IMR-90 (cell line): ENCODE measurements around the gene XPC.

Source experiments
- BHLHE40 ChIP-seq: fragments of 150-350 bp; IDR thresholded peaks from 2 replicates; pipeline ENCODE4 v1.6.1; 2016; ENCODE audit warnings: mild to moderate bottlenecking, low read depth, low read length
- CTCF ChIP-seq: conservative IDR thresholded peaks from 2 replicates; pipeline ENCODE4 v1.5.1; 2012; ENCODE audit warnings: mild to moderate bottlenecking, low read depth, low read length, improper control_type of control experiment
- ELK1 ChIP-seq: fragments of 150-350 bp; IDR thresholded peaks from 2 replicates; pipeline ENCODE4 v1.6.1; 2016; ENCODE audit warnings: low read depth, mild to moderate bottlenecking, low read length, moderate library complexity, borderline replicate concordance
- FOS ChIP-seq: fragments of 150-350 bp; IDR thresholded peaks from 2 replicates; pipeline ENCODE4 v1.6.1; 2016; ENCODE audit warnings: low read depth, low read length
- MAFK ChIP-seq: IDR thresholded peaks from 2 replicates; pipeline ENCODE4 v1.6.1; 2012; ENCODE audit warnings: low read depth, low read length, improper control_type of control experiment
- MAZ ChIP-seq: IDR thresholded peaks from 2 replicates; pipeline ENCODE4 v1.6.1; 2012; ENCODE audit warnings: low read depth, mild to moderate bottlenecking, low read length, improper control_type of control experiment, moderate library complexity, borderline replicate concordance
- MXI1 ChIP-seq: IDR thresholded peaks from 2 replicates; pipeline ENCODE4 v1.6.1; 2012; ENCODE audit warnings: low read depth, mild to moderate bottlenecking, low read length, moderate library complexity, borderline replicate concordance
- NFE2L2 ChIP-seq: fragments of 150-350 bp; IDR thresholded peaks from 2 replicates; pipeline ENCODE4 v1.6.1; 2016; ENCODE audit warnings: low read depth, mild to moderate bottlenecking, low read length
- POLR2A ChIP-seq: IDR thresholded peaks from 2 replicates; pipeline ENCODE4 v1.6.1; 2012; ENCODE audit warnings: mild to moderate bottlenecking, low read depth, low read length
- RAD21 ChIP-seq: IDR thresholded peaks from 2 replicates; pipeline ENCODE4 v1.6.1; 2012; ENCODE audit warnings: low read length, improper control_type of control experiment
- RCOR1 ChIP-seq: IDR thresholded peaks from 2 replicates; pipeline ENCODE4 v1.6.1; 2012; ENCODE audit warnings: mild to moderate bottlenecking, low read length, improper control_type of control experiment; ENCODE audit not compliant: insufficient replicate concordance
- SMC3 ChIP-seq: fragments of 150-350 bp; IDR thresholded peaks from 2 replicates; pipeline ENCODE4 v1.6.1; 2016; ENCODE audit warnings: low read depth, mild to moderate bottlenecking, antibody characterized with exemption, low read length, moderate library complexity
- USF2 ChIP-seq: fragments of 150-350 bp; IDR thresholded peaks from 2 replicates; pipeline ENCODE4 v1.6.1; 2017; ENCODE audit warnings: mild to moderate bottlenecking, antibody characterized with exemption, low read length, low read depth

GRCh38 chr3:14216257-14217048 lies 38.1 kb upstream of the XPC start:
- TF ChIP-seq CTCF (no peak), POLR2A (no peak), FOS (no peak), RAD21 (no peak), RCOR1 (no peak), ELK1 (no peak), MAFK (no peak), MXI1 (no peak), NFE2L2 (no peak), USF2 (no peak), SMC3 (no peak), BHLHE40 (no peak), MAZ (no peak)
